ENCODE results near the gene DIP2C.
"Not testable (repeated sequence)": the region's sequence is repeated elsewhere in the genome, so short reads cannot be mapped to it uniquely, and the experiment has no call there.

The DIP2C gene

GRCh38 chr10:418226-418625 lies 271.2 kb downstream of the DIP2C start:
- DNase-seq (ENCODE audit: low read depth in 3 of 3): no peak

- DNase-seq (ENCODE audit: low read depth in 3 of 3): no peak
Observed at GRCh38 chr10:416091-416515, 273.4 kb downstream of the DIP2C start.

DNA sequence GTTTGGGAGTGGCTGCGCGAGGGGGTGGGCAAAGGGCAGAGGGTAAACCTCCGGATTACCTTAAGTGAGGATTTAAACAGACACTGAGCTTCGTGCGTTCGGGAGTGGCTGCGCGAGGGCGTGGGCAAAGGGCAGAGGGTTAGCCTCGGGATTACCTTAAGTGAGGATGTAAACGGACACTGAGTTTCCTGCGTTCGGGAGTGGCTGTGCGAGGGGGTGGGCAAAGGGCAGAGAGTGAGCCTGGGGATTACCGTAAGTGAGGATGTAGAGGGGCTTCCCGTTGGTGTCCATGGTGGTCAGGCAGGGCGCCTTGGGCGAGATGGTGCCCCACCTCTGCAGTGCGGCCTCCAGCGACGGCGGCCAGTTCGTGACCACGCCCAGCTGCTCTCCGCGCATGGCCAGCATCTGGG lies 275.8 kb downstream of the DIP2C start:
- no peak for DNase-seq (ENCODE audit: low read depth in 3 of 3)

DNA sequence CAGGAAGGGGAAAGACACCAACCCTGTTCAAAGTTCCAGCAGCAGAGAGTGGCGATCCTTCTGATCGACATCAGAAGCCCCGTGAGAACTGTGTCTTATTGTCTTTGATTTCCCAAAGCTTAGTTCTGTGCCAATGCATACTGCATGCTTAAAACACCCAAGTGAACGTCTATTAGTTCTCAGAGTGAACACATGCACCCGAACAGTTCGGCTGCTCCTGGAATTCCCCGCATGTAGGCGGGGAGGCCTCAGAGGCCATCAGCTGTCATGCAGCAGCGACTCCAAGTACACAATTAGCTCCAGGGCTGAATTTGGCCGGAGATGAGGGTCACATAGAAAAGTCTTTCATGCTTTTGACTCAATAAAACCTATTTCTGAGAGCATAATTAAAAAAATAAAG lies 277.4 kb downstream of the DIP2C start:
- no peak for DNase-seq (ENCODE audit: low read depth in 3 of 3)

- DNase-seq (ENCODE audit: low read depth in 3 of 3): no peak
Observed at GRCh38 chr10:411603-412002, 277.9 kb downstream of the DIP2C start.

- no peak for DNase-seq (ENCODE audit: low read depth in 3 of 3)
Observed at GRCh38 chr10:409408-410040, 279.9 kb downstream of the DIP2C start.

- no peak for DNase-seq (ENCODE audit: low read depth in 3 of 3)
Observed at GRCh38 chr10:408236-408635, 281.2 kb downstream of the DIP2C start.

GRCh38 chr10:406976-407375 lies 282.5 kb downstream of the DIP2C start:
- DNase-seq (ENCODE audit: low read depth in 3 of 3): no peak

DNA sequence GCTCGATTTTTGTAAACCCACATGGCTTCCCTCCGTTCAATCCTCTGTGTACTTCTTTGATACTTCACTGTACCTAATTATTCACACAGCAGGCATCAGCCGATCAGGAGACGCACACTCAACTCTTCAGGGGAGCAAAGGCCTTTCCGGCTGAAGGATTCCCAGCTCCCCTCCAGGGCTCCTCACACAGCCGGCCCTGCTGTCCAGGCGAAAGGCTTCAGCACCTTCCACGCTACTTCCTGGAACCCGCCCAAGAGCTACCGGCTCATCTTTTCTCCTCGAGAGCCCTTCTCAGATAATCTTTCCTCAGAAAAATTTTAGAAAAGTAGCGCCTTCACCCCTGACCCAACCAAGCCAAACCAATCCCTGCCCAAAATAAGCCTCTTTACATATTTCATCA lies 283.8 kb downstream of the DIP2C start:
- DNase-seq (ENCODE audit: low read depth in 3 of 3): no peak

DNA sequence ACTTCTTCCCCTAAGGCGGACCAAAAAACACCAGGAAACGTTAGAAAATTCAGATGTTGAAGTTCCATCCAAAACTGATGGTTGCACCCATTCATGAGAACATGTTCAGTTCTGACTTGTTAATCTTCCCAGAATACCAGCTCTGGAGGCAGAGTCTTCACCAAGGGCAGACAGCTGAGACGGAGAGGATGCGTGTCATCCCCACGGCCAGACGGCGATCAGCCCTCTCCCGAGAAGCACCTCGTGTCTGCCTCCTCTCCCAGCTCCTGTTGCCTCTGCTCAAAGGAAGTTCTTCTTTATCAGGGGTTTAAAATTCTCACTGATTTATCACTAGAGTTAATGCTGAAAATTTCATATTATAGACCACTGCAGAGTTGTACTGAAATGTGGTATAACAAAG lies 284.5 kb downstream of the DIP2C start:
- no peak for DNase-seq (ENCODE audit: low read depth in 3 of 3)

DNA sequence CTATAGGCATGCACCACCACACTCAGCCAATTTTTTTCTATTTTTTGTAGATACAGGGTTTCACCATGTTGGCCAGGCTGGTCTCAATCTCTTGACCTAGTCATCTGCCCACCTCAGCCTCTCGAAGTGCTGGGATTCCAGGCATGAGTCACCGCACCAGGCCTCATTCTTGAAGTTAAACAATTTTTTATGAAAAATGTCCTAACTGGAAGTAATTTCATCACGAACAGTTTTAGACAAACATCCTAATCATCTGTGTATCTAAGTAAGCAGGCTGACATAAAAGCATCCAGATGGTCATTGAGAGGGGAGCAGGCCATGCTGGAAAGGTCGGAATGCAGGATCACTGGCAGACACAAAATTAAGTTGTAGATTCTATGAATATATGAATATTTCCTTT lies 285.1 kb downstream of the DIP2C start:
- no peak for DNase-seq (ENCODE audit: low read depth in 3 of 3)

GRCh38 chr10:398954-399353 lies 290.5 kb downstream of the DIP2C start:
- no peak for DNase-seq (ENCODE audit: low read depth in 3 of 3)

DNA sequence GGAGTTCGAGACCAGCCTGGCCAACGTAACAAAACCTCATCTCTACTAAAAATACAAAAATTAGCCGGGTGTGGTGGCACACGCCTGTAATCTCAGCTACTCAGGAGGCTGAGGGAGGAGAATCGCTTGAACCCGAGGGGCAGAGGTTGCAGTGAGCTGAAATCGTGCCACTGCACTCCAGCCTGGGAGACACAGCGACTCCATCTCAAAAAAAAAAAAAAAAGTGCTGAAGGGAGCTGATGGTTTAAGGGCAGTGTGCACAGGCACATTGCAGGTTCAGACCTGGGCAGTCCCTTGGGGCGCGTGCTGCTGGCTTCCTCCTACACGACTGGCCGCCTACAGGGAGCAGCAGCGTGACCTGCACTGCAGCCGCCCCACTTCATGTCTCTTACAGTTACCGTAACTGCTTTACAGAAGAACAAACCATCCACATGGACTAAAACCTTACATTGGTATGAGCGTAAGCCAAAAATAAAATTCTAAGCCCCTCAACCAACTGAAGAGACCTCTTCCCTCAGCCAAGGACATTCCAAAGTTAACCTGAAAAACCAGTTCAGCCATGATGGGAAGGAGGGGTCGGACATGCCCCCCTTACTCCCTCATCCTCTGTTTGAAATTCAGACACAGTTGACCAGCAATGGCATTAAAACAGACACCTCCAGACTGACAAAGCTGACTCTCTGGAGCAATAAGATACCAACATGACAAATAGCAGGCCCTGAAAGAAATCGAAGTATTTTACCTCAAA lies 292.0 kb downstream of the DIP2C start:
- DNase-seq (ENCODE audit: low read depth in 3 of 3): no peak

- DNase-seq (ENCODE audit: low read depth in 3 of 3): no peak
Observed at GRCh38 chr10:396535-397220, 292.8 kb downstream of the DIP2C start.

GRCh38 chr10:396107-396506 lies 293.4 kb downstream of the DIP2C start:
- DNase-seq (ENCODE audit: low read depth in 3 of 3): no peak

- no peak for DNase-seq (ENCODE audit: low read depth in 3 of 3)
Observed at GRCh38 chr10:395665-396064, 293.8 kb downstream of the DIP2C start.

- not testable (repeated sequence) for DNase-seq (ENCODE audit: low read depth in 3 of 3)
Observed at GRCh38 chr10:394439-395101, 294.9 kb downstream of the DIP2C start.

GRCh38 chr10:393787-394438 lies 295.6 kb downstream of the DIP2C start:
- no peak for DNase-seq (ENCODE audit: low read depth in 3 of 3)

DNA sequence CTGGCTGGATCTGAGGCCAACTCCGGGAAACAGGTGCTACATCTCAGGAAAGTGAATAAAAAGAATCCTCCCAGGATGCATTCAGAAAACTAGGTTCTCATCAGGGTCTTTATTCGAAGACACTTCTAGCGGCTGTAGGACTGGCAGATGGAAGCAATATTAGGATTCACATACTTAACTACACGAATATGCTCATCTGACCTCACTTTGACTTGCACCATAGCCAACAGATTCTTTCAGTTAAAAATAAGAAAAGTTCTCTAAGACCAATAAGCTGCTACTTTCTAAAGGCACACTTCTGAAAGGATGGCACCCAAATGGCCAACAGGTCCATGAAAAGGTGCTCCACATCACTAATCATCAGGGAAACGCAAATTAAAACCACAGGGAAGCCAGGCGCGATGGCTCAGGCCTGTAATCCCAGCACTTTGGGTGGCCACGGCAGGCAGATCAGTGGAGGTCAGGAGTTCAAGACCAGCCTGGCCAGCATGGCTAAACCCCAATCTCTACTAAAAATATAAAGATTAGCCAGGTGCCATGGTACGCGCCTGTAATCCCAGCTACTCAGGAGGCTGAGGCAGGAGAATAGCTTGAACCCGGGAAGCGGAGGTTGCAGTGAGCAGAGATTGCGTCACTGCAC lies 296.2 kb downstream of the DIP2C start:
- no peak for DNase-seq (ENCODE audit: low read depth in 3 of 3)

- no peak for DNase-seq (ENCODE audit: low read depth in 3 of 3)
Observed at GRCh38 chr10:392705-393037, 296.8 kb downstream of the DIP2C start.

DNA sequence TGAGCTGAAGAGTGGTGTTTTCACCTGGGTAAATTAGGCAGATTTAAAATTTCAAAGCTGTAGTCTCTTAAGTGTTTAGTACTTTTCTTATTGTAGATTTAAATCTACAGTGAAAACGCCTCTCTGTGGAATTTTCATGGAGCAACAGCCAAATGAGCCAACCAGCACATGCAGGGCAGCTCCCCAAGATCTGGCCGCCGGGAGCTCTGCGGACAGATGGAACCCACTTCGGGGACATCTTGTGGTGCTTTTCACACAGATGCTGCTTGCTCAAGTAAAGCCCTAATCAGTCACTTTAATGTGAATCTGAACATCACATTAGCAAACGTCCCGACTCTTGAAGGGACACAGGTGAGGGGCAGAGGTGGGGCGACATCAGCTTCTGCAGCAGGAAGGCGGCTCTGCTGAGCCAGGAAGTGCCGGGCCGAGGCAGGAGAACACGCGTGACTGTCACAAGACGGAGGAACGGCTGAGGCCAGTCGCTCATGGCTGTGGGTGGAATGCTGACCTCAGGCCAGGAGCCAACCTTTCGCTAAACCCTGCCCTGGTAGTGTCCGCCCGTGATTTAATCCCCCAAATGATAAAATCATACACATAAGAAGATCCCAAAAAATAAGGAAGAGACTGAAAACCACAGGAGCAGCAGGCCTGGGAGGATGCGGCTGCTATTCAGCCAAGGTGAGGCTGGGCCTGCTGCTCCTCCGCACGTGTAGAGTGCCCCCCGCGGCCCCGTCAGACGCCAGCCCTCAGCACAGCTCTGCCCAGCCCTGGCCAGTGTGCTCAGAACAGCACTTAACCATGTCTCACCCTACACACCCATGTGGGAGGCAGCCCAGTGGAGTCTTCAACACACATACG lies 297.4 kb downstream of the DIP2C start:
- no peak for DNase-seq (ENCODE audit: low read depth in 3 of 3)
